SK-N-MC (cell line): ENCODE data around the gene STAT5A.

Experiments
- EZH2 ChIP-seq: fragments of 200-600 bp; sonication (generic); IDR thresholded peaks from one replicate; pipeline ENCODE4 v1.6.1; 2017; ENCODE audit warnings: antibody characterized with exemption
- FOXP2 ChIP-seq: optimal IDR thresholded peaks from 2 replicates; pipeline ENCODE3; 2011; ENCODE audit warnings: mild to moderate bottlenecking, moderate library complexity; ENCODE audit not compliant: insufficient read depth; ENCODE audit errors: extremely low read length, control extremely low read depth
- POLR2AphosphoS5 ChIP-seq: IDR thresholded peaks from 2 replicates; pipeline ENCODE4 v1.6.1; 2012; ENCODE audit warnings: mild to moderate bottlenecking, low read depth, low read length, borderline replicate concordance

- TF ChIP-seq POLR2AphosphoS5 = no peak
- no peak for TF ChIP-seq EZH2
- no peak for TF ChIP-seq FOXP2
Measured at GRCh38 chr17:42246515-42246914, 41.8 kb upstream of the STAT5A start.
